Breast epithelium (tissue), 3 donors: ENCODE measurements around the gene GPR39.

Source experiments
- CTCF ChIP-seq, 3 donors: fragments of 450-650 bp; IDR thresholded peaks; one replicate each; pipeline ENCODE4 v1.5.1; 2016 to 2017; ENCODE audit warnings: antibody characterized with exemption in 3 of 3, mild to moderate bottlenecking in 3 of 3, moderate library complexity in 3 of 3
- POLR2A ChIP-seq: fragments of 450-650 bp; IDR thresholded peaks from one replicate; pipeline ENCODE4 v1.6.1; 2016; ENCODE audit warnings: antibody characterized with exemption, mild to moderate bottlenecking, moderate library complexity
- POLR2AphosphoS5 ChIP-seq, 3 donors: sonication (generic); formaldehyde crosslinking; IDR thresholded peaks; one replicate each; pipeline ENCODE4 v1.6.1; 2017; ENCODE audit warnings: antibody characterized with exemption in 3 of 3

- TF ChIP-seq CTCF (IDR thresholded peaks at IDR 0.05) (no peak), POLR2AphosphoS5 (IDR thresholded peaks at IDR 0.05) (no peak), POLR2A (no peak)
Measured at GRCh38 chr2:132443106-132443505, 26.5 kb downstream of the GPR39 start.
